GM12878 (cell line): Measurements from ENCODE around the gene PTGDR2. TPM values are rescaled to one million over a fixed set of nuclear protein-coding genes. Genes with fewer than 3 reads are reported as not detected.

ENCODE experiments used
- ATAC-seq: fragments of 200-7000 bp; cut with Tn5 transposase; 3 replicates; pipeline ENCODE4 v1.9.1; 2020; ENCODE audit warnings: mild to moderate bottlenecking, moderate library complexity
- BruUV-seq: library from RNA; stranded (reverse); fragments of 400-500 nt; replicated peaks from 2 replicates; lab custom pipeline; 2021; lab: Mats Ljungman, UMichigan
- CTCF ChIA-PET: fragments of 300-600 bp; sonication (Branson Sonifier 250); formaldehyde crosslinking; extraction: SDS; loops from one replicate; lab custom pipeline; 2021; ENCODE audit warnings: inconsistent platforms; lab: Yijun Ruan, JAX
- POLR2A ChIA-PET: fragments of 350-600 bp; formaldehyde crosslinking; extraction: SDS; loops from one replicate; lab custom pipeline; 2021; ENCODE audit warnings: inconsistent platforms; lab: Charles Lee
- RAD21 ChIA-PET: fragments of 300-600 bp; sonication (Branson Sonifier 250); formaldehyde crosslinking; loops from one replicate; lab custom pipeline; 2023; ENCODE audit warnings: antibody characterized with exemption; ENCODE audit not compliant: unreplicated experiment; lab: Charles Lee
- SMC1A ChIA-PET: fragments of 300-600 bp; sonication (Branson Sonifier 250); formaldehyde crosslinking; loops from one replicate; lab custom pipeline; 2023; ENCODE audit not compliant: unreplicated experiment, uncharacterized antibody; lab: Charles Lee
- DNase-seq: peaks from one replicate; pipeline ENCODE4 v3.0.0-alpha.2; 2011; ENCODE audit warnings: low read depth, low spot score
- FAIRE-seq: peaks from 3 replicates; lab custom pipeline; 2011; peaks lifted over from hg19 to GRCh38; lab: Jason Lieb, UNC
- H2AFZ ChIP-seq: 2 replicates; pipeline ENCODE4 v1.6.0; 2011; ENCODE audit warnings: low read depth, low read length, control low read depth; ENCODE audit not compliant: control insufficient read depth
- H3K27ac ChIP-seq: 2 replicates; pipeline ENCODE4 v1.5.1; 2011; ENCODE audit warnings: control low read depth; ENCODE audit not compliant: control insufficient read depth, insufficient read depth
- H3K27me3 ChIP-seq, 2 experiments: replicated peaks in 1 of 2; 2 replicates each; pipeline versions ENCODE4 v1.6.0 to v1.6.1; 2011; ENCODE audit warnings: low read length in 1 of 2; ENCODE audit not compliant: control insufficient read depth in 2 of 2, insufficient read depth in 2 of 2
- H3K36me3 ChIP-seq, 2 experiments: 2 replicates each; pipeline ENCODE4 v1.5.1; 2011; ENCODE audit warnings: low read length in 1 of 2; ENCODE audit not compliant: control insufficient read depth in 2 of 2, insufficient read depth in 2 of 2
- H3K4me1 ChIP-seq: 2 replicates; pipeline ENCODE4 v1.6.1; 2011; ENCODE audit warnings: mild to moderate bottlenecking, low read length, moderate library complexity, mixed read lengths; ENCODE audit not compliant: control insufficient read depth, insufficient read depth
- H3K4me2 ChIP-seq: 2 replicates; pipeline ENCODE4 v1.6.0; 2011; ENCODE audit warnings: control low read depth; ENCODE audit not compliant: control insufficient read depth, insufficient read depth
- H3K4me3 ChIP-seq: fragments of 200-600 bp; sonication (generic); 2 replicates; pipeline ENCODE4 v1.5.1; 2016
- H3K79me2 ChIP-seq: 2 replicates; pipeline ENCODE4 v1.6.0; 2011; ENCODE audit warnings: low read length; ENCODE audit not compliant: control insufficient read depth, insufficient read depth
- H3K9ac ChIP-seq: 2 replicates; pipeline ENCODE4 v1.8.0; 2011; ENCODE audit warnings: low read length, control low read depth, mixed read lengths; ENCODE audit not compliant: control insufficient read depth, insufficient read depth
- H3K9me3 ChIP-seq: replicated peaks from 3 replicates; pipeline ENCODE4 v1.5.1; 2011; ENCODE audit warnings: mild to moderate bottlenecking, low read length; ENCODE audit not compliant: control insufficient read depth, insufficient read depth
- H4K20me1 ChIP-seq: 2 replicates; pipeline ENCODE4 v1.6.0; 2011; ENCODE audit not compliant: control insufficient read depth, insufficient read depth
- FOS ChIP-seq: IDR thresholded peaks from 3 replicates; pipeline ENCODE4 v1.6.1; 2011; ENCODE audit warnings: borderline replicate concordance; ENCODE audit not compliant: insufficient read length; ENCODE audit errors: extremely low read depth
- FOXM1 ChIP-seq: IDR thresholded peaks from 2 replicates; pipeline ENCODE4 v1.6.1; 2012; ENCODE audit warnings: low read depth, mild to moderate bottlenecking, inconsistent platforms, low read length, moderate library complexity
- JUND ChIP-seq: IDR thresholded peaks from 2 replicates; pipeline ENCODE4 v1.6.1; 2012; ENCODE audit warnings: low read depth, mild to moderate bottlenecking, low read length, improper control_type of control experiment, moderate library complexity
- KLF5 ChIP-seq: fragments of 450-650 bp; IDR thresholded peaks from 2 replicates; pipeline ENCODE4 v1.6.1; 2014; ENCODE audit warnings: mild to moderate bottlenecking; ENCODE audit not compliant: partially characterized antibody
- POLR2AphosphoS2 ChIP-seq: IDR thresholded peaks from 2 replicates; pipeline ENCODE4 v1.6.1; 2011; ENCODE audit warnings: low read depth, mild to moderate bottlenecking, low read length, improper control_type of control experiment, moderate library complexity
- POLR2AphosphoS5 ChIP-seq: IDR thresholded peaks from 2 replicates; pipeline ENCODE4 v1.6.1; 2011; ENCODE audit warnings: mild to moderate bottlenecking, low read length, inconsistent platforms
- PRDM15 ChIP-seq: fragments of 450-650 bp; formaldehyde crosslinking; IDR thresholded peaks from 2 replicates; pipeline ENCODE4 v1.4.0; 2020; ENCODE audit warnings: mild to moderate bottlenecking, moderate library complexity
- USF2 ChIP-seq: IDR thresholded peaks from 2 replicates; pipeline ENCODE4 v1.6.1; 2011; ENCODE audit warnings: low read depth, low read length, improper control_type of control experiment, borderline replicate concordance
- WGBS: methylation state at CpG from one replicate; pipeline ENCODE4 v1.1.6; 2016; ENCODE audit warnings: low lambda C conversion rate; ENCODE audit not compliant: insufficient replicate concordance, insufficient coverage; ENCODE audit errors: missing lambda C conversion rate; 5-methylcytosine and 5-hydroxymethylcytosine counted together
- in situ Hi-C: fragments of 300-500 bp; cut with MboI; formaldehyde crosslinking; loops from 9 replicates; pipeline ENCODE4 v1.14.3; 2018; ENCODE audit warnings: mixed read lengths
- intact Hi-C: fragments of 100-400 bp; cut with micrococcal nuclease; formaldehyde crosslinking; loops from one replicate; pipeline ENCODE4 v1.14.2; 2022; ENCODE audit not compliant: unreplicated experiment
- polyA plus RNA-seq, 11 experiments: library from polyadenylated mRNA; depleted of rRNA in 4 of 11; unstranded in 6 of 11; stranded (reverse) in 5 of 11; fragments of >200 nt; fragmentation: Nextera tagmentation in 4 of 11; fragmentation: Illumina TruSeq in 1 of 11; extraction: Ambion mirVana in 4 of 11; extraction: Trizol in 1 of 11; gene quantifications; 1 replicate in 1 of 11; 2 replicates in 10 of 11; pipeline versions ENCODE4 v1.2.1 to v1.2.3, GENCODE V29; 2011 to 2016; ENCODE audit warnings: inconsistent platforms in 2 of 11, missing spikeins in 2 of 11, low read depth in 1 of 11
- total RNA-seq, 4 experiments: library from RNA; depleted of rRNA in 3 of 4; stranded (reverse); fragments of >200 nt in 3 of 4; fragmentation: Illumina TruSeq in 1 of 4; extraction: Trizol in 1 of 4; gene quantifications; 2 replicates each; pipeline versions ENCODE4 v1.2.1 to v1.2.3, GENCODE V29; 2013 to 2021
- TF ChIP-seq, protein P1 (sequence below): fragments of 450-650 bp; IDR thresholded peaks from 2 replicates; pipeline ENCODE4 v1.6.1; 2017; ENCODE audit warnings: borderline replicate concordance
- TF ChIP-seq, protein P2 (sequence below): IDR thresholded peaks from 2 replicates; pipeline ENCODE4 v1.6.1; 2011; ENCODE audit warnings: mild to moderate bottlenecking, low read depth, low read length, moderate library complexity; ENCODE audit not compliant: insufficient replicate concordance
- TF ChIP-seq, protein P3 (sequence below): fragments of 450-650 bp; IDR thresholded peaks from 2 replicates; pipeline ENCODE4 v1.6.1; 2017; ENCODE audit warnings: mild to moderate bottlenecking

Gene PTGDR2
- total and polyA plus RNA-seq, 10 of the 15 experiments (the other 5 are each of a cell fraction or from before 2014, with no cell fraction given), result 0.01 to 0.28 (median 0.15) TPM; not detected in 6

GRCh38 chr11:60902625-60903024 lies 46.9 kb upstream of the PTGDR2 start:
- Histone ChIP-seq H3K4me3 (no peak overlapping the region), H3K4me2 (no peak overlapping the region), H3K4me1 (peaks cover 12% of the 10 kb centered on the region), H2AFZ (no peak overlapping the region), H3K27ac (no peak overlapping the region), H3K79me2 (peaks cover 34% of the 10 kb centered on the region), H4K20me1 (peaks cover 12% of the 10 kb centered on the region), H3K27me3 (no peaks in the 10 kb centered on the region), H3K9ac (no peak overlapping the region), H3K36me3 (peaks cover 25 to 36% of the 10 kb centered on the region in 2 experiments), H3K9me3 (no peaks in the 10 kb centered on the region)
- DNase-seq, result no peak
- no TSS peak for BruUV-seq
- in situ Hi-C loops, result no loop called here
- SMC1A ChIA-PET, result interaction anchor here (1.2 to 8.0 kb wide), 8 partner anchors 8 to 284 kb away, joined by 3 to 57 read pairs (median 4); partner anchors contain the start of gene TMEM109
- CTCF ChIA-PET, result interaction anchor here (1.1 to 11.5 kb wide), 4 partner anchors 11 to 72 kb away, joined by 3 to 135 read pairs (median 34); partner anchors contain the start of gene TMEM109
- RAD21 ChIA-PET, result interaction anchor here (1.0 to 2.9 kb wide), 2 partner anchors 11 to 71 kb away, joined by 4 to 10 read pairs; partner anchors contain the start of gene TMEM109
- POLR2A ChIA-PET, result interaction anchor here (0.6 kb wide), 1 partner anchor 1214 kb away, joined by 4 read pairs; no protein-coding TSS in a partner anchor
- intact Hi-C loops, result no loop called here
- no peak for ATAC-seq
- FAIRE-seq, result no peak
- WGBS, result 81% methylated on average over 11 of the region's 11 CpGs
- no peak for TF ChIP-seq KLF5
- no peak for TF ChIP-seq POLR2AphosphoS2
- TF ChIP-seq, protein P1, sequence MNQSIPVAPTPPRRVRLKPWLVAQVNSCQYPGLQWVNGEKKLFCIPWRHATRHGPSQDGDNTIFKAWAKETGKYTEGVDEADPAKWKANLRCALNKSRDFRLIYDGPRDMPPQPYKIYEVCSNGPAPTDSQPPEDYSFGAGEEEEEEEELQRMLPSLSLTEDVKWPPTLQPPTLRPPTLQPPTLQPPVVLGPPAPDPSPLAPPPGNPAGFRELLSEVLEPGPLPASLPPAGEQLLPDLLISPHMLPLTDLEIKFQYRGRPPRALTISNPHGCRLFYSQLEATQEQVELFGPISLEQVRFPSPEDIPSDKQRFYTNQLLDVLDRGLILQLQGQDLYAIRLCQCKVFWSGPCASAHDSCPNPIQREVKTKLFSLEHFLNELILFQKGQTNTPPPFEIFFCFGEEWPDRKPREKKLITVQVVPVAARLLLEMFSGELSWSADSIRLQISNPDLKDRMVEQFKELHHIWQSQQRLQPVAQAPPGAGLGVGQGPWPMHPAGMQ, result no peak
- TF ChIP-seq POLR2AphosphoS5, result no peak
- TF ChIP-seq USF2, result no peak
- TF ChIP-seq FOS, result no peak
- no peak for TF ChIP-seq FOXM1
- TF ChIP-seq, protein P2, sequence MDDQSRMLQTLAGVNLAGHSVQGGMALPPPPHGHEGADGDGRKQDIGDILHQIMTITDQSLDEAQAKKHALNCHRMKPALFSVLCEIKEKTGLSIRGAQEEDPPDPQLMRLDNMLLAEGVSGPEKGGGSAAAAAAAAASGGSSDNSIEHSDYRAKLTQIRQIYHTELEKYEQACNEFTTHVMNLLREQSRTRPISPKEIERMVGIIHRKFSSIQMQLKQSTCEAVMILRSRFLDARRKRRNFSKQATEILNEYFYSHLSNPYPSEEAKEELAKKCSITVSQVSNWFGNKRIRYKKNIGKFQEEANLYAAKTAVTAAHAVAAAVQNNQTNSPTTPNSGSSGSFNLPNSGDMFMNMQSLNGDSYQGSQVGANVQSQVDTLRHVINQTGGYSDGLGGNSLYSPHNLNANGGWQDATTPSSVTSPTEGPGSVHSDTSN, result no peak
- no peak for TF ChIP-seq JUND
- TF ChIP-seq, protein P3, sequence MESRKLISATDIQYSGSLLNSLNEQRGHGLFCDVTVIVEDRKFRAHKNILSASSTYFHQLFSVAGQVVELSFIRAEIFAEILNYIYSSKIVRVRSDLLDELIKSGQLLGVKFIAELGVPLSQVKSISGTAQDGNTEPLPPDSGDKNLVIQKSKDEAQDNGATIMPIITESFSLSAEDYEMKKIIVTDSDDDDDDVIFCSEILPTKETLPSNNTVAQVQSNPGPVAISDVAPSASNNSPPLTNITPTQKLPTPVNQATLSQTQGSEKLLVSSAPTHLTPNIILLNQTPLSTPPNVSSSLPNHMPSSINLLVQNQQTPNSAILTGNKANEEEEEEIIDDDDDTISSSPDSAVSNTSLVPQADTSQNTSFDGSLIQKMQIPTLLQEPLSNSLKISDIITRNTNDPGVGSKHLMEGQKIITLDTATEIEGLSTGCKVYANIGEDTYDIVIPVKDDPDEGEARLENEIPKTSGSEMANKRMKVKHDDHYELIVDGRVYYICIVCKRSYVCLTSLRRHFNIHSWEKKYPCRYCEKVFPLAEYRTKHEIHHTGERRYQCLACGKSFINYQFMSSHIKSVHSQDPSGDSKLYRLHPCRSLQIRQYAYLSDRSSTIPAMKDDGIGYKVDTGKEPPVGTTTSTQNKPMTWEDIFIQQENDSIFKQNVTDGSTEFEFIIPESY, result no peak
- TF ChIP-seq PRDM15 (CRISPR knock-in tag), result no peak
